ENCODE data around the gene VKORC1L1. TPM values are rescaled to one million over a fixed set of nuclear protein-coding genes. Genes with fewer than 3 reads are reported as not detected.

Gene VKORC1L1
- total and polyA plus RNA-seq, 9 of the 15 experiments (the other 6 are each of a cell fraction or from before 2014, with no cell fraction given), result 6.8 to 36.5 (median 19.3) TPM

- DNase-seq (ENCODE audit: extremely low read depth in 1 of 4, low spot score in 3 of 4) (no peak), ATAC-seq (no peak), FAIRE-seq (no peak)
- ChIA-PET POLR2A (interaction anchor here (0.6 to 2.3 kb wide), 3 partner anchors 10 to 50 kb away, joined by 3 to 9 read pairs (median 3); no protein-coding TSS in a partner anchor), CTCF (ENCODE audit: low intra/inter-chr PET ratio) (no interaction called here)
- no peaks in the 10 kb centered on the region for H3K79me2 ChIP-seq (ENCODE audit: control insufficient read depth, insufficient read depth, low read length)
- intact Hi-C loops (cut with micrococcal nuclease), result no loop called here
- H3K9ac ChIP-seq (ENCODE audit: insufficient read depth in 1 of 2, low read depth in 2 of 2, low read length in 2 of 2), result no peak overlapping the region
- peaks cover 98% of the 10 kb centered on the region for H3K36me3 ChIP-seq (ENCODE audit: control insufficient read depth, insufficient read depth, low read length)
- no TSS peak for BruUV-seq (replicated peaks)
- H2AFZ ChIP-seq (ENCODE audit: low read depth, low read length), result no peak overlapping the region
- no peak for TF ChIP-seq PBX2 (CRISPR knock-in tag; IDR thresholded peaks at IDR 0.05; ENCODE audit: low read depth)
- no peak for TF ChIP-seq PBX2 (tag; conservative IDR thresholded peaks at IDR 0.05; ENCODE audit: low read depth)
- TF ChIP-seq ZNF146 (CRISPR knock-in tag; IDR thresholded peaks at IDR 0.05; ENCODE audit: unreplicated experiment), result no peak
- TF ChIP-seq CHD4 (IDR thresholded peaks at IDR 0.05; ENCODE audit: insufficient read depth, insufficient replicate concordance, low read depth, low read length, poor library complexity, severe bottlenecking), result no peak
- TF ChIP-seq ZC3H11A (IDR thresholded peaks at IDR 0.05; ENCODE audit: low read depth, low read length), result no peak
- TF ChIP-seq MTA2 (IDR thresholded peaks at IDR 0.05; ENCODE audit: low read depth), result no peak
- TF ChIP-seq CUX1 (CRISPR knock-in tag; IDR thresholded peaks at IDR 0.05), result no peak
- no peak for TF ChIP-seq HDAC2 (IDR thresholded peaks at IDR 0.05)
- no peak for TF ChIP-seq FOXO4 (CRISPR knock-in tag; IDR thresholded peaks at IDR 0.05)
- no peaks in the 10 kb centered on the region for H3K9me3 ChIP-seq (replicated peaks; ENCODE audit: control insufficient read depth, insufficient read depth, low read depth, low read length)
- H3K9me1 ChIP-seq (ENCODE audit: control insufficient read depth, insufficient read depth, low read length), result no peaks in the 10 kb centered on the region
- H3K4me2 ChIP-seq (ENCODE audit: insufficient read depth, low read length), result no peak overlapping the region
- 0 out of 5 replicates have a peak, but pooled peaks cover 0 to 2% of the 10 kb centered on the region in 2 experiments for H3K4me1 ChIP-seq (replicated peaks in 1 of 2; ENCODE audit: control insufficient read depth in 2 of 2, insufficient read depth in 2 of 2, low read length in 2 of 2)
- H3K27ac ChIP-seq (ENCODE audit: extremely low read depth, low read depth, low read length), result no peak overlapping the region
- in situ Hi-C loops (cut with MboI), result no loop called here
- 0 out of 2 replicates have a peak, but pooled peaks cover 4% of the 10 kb centered on the region for H4K20me1 ChIP-seq (replicated peaks; ENCODE audit: control insufficient read depth, insufficient read depth, low read length)
- H3K27me3 ChIP-seq (ENCODE audit: control insufficient read depth in 2 of 2, insufficient read depth in 2 of 2, low read length in 2 of 2), result no peaks in the 10 kb centered on the region
- 91% methylated on average over 25 of the region's 26 CpGs for WGBS (ENCODE audit: insufficient coverage, low coverage, missing lambda C conversion rate)
- no peak overlapping the region for H3K4me3 ChIP-seq
Observed at GRCh38 chr7:65968256-65969185, 95.6 kb downstream of the VKORC1L1 start.
